OCI-LY1 (cell line): ENCODE measurements around the gene FAHD1.
A peak's percentile ranks its signal among the peaks of the same experiment; 100 is the strongest.

Experiments
- H2AFZ ChIP-seq: fragments of 200-600 bp; sonication (generic), shearing (Covaris generic); 2 replicates; pipeline ENCODE4 v1.6.0; 2014; ENCODE audit warnings: antibody characterized with exemption, mild to moderate bottlenecking, low read length
- H3F3A ChIP-seq: fragments of 200-600 bp; sonication (generic), shearing (Covaris generic); 2 replicates; pipeline ENCODE4 v1.6.0; 2014; ENCODE audit warnings: mild to moderate bottlenecking, antibody characterized with exemption, low read length, moderate library complexity; ENCODE audit not compliant: insufficient read depth
- H3K27ac ChIP-seq: fragments of 200-600 bp; sonication (generic); 2 replicates; pipeline ENCODE4 v1.5.1; 2014; ENCODE audit warnings: low read length, mixed run types, mild to moderate bottlenecking, low read depth; ENCODE audit not compliant: poor library complexity, severe bottlenecking
- H3K27me3 ChIP-seq: fragments of 200-600 bp; sonication (generic); 2 replicates; pipeline ENCODE4 v1.6.0; 2014; ENCODE audit warnings: antibody characterized with exemption, mild to moderate bottlenecking, low read length, moderate library complexity; ENCODE audit not compliant: insufficient read depth
- H3K36me3 ChIP-seq: fragments of 200-600 bp; sonication (generic); 2 replicates; pipeline ENCODE4 v1.6.1; 2014; ENCODE audit warnings: mild to moderate bottlenecking, antibody characterized with exemption, low read length, moderate library complexity, mixed read lengths; ENCODE audit not compliant: insufficient read depth
- H3K4me1 ChIP-seq: fragments of 200-600 bp; sonication (generic); 2 replicates; pipeline ENCODE4 v1.5.1; 2014; ENCODE audit warnings: mild to moderate bottlenecking, low read length, moderate library complexity; ENCODE audit not compliant: insufficient read depth, severe bottlenecking
- H3K4me2 ChIP-seq: fragments of 200-600 bp; sonication (generic), shearing (Covaris generic); 2 replicates; pipeline ENCODE4 v1.6.1; 2014; ENCODE audit warnings: low read length
- H3K4me3 ChIP-seq: fragments of 200-600 bp; sonication (generic); 2 replicates; pipeline ENCODE4 v1.5.1; 2014; ENCODE audit warnings: low read length, low read depth, mild to moderate bottlenecking, mixed read lengths; ENCODE audit not compliant: poor library complexity, severe bottlenecking
- H3K79me2 ChIP-seq: fragments of 200-600 bp; shearing (Covaris generic); 2 replicates; pipeline ENCODE4 v1.6.1; 2016; ENCODE audit warnings: mixed run types, low read length, mixed read lengths; ENCODE audit not compliant: insufficient read depth
- H3K9ac ChIP-seq: fragments of 200-600 bp; sonication (generic), shearing (Covaris generic); 2 replicates; pipeline ENCODE4 v1.6.1; 2014; ENCODE audit warnings: mild to moderate bottlenecking, low read length, mixed read lengths
- H3K9me2 ChIP-seq: fragments of 200-600 bp; sonication (generic), shearing (Covaris generic); 2 replicates; pipeline ENCODE4 v1.6.1; 2014; ENCODE audit warnings: low read depth, mild to moderate bottlenecking, low read length, mixed read lengths
- H3K9me3 ChIP-seq: fragments of 200-600 bp; shearing (Covaris generic); 2 replicates; pipeline ENCODE4 v1.6.1; 2014; ENCODE audit warnings: low read length, mixed read lengths
- H4K20me1 ChIP-seq: fragments of 200-600 bp; sonication (generic), shearing (Covaris generic); 2 replicates; pipeline ENCODE4 v1.6.0; 2016; ENCODE audit warnings: mild to moderate bottlenecking, low read length; ENCODE audit not compliant: insufficient read depth
- EZH2 ChIP-seq: fragments of 200-600 bp; sonication (generic), shearing (Covaris generic); IDR thresholded peaks from 2 replicates; pipeline ENCODE4 v1.8.0; 2017; ENCODE audit warnings: borderline replicate concordance, mixed run types, mild to moderate bottlenecking, antibody characterized with exemption, low read length, moderate library complexity, mixed read lengths
- TF ChIP-seq, protein P1 (sequence below): fragments of 200-600 bp; sonication (generic), shearing (Covaris generic); IDR thresholded peaks from 2 replicates; pipeline ENCODE4 v1.5.1; 2017; ENCODE audit warnings: mild to moderate bottlenecking, antibody characterized with exemption, low read length, moderate library complexity, mixed read lengths

FAHD1 gene

DNA sequence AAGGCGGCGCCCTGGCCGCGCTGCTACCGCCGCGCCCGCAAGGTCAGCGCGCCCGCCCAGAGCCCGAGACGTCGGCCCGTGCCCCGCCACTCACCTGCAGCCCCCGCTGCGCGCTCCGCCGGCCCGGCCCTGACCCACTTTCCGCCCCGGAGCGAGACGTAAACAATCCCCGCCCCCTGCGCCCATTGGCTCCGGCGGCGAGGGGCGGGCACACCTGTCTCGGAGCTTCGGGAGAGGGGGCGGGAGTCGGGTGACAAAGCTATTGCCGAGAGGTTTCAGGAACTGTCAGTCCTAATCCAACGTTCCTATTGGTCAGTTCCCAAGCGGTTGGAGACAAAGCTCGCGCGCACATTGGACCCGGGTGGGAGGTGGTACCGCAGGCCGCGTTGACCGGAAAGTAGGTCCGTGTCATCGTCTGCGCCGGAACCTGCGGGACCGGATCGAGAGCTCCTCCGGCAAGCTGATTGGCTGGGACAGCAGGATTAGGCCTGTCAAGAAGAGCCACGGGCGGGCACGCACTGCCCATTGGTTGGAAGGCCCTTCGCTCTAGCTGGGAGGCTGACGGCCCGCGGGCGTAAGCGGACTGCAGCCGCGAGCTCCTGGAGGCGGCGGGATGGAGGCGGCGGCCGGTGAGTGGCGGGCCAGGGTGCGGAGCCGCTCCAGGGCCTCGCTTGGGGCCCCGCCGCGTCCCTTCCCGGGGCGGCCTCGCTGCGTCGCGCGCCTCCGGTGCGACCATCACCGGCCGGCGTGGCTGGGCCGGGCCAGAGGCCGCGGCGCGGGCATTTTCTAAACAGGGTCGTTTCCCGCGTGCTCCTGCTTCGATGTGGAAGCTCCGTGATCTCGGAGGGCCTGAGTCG, 44.4 kb upstream of the FAHD1 start, which contains the start of the genes NUBP2 and SPSB3:
NUBP2 (plus strand) TSS at position 553 of the 857 bp plus-strand sequence; CDS start at position 614, 61 bp downstream.
SPSB3 (minus strand) TSS at position 164 of the 857 bp plus-strand sequence. CDS start 1,088 bp downstream, outside the sequence.
- H3K9me3 ChIP-seq = no peaks in the 10 kb centered on the region
- no peak within 1 kb of the TSS for H2AFZ ChIP-seq
- H3F3A ChIP-seq = 0 out of 2 replicates have a peak, but pooled peaks cover 3% of the 10 kb centered on the region
- peak within 1 kb of the TSS; percentile 97 for H3K4me3 ChIP-seq
- H4K20me1 ChIP-seq = no peaks in the 10 kb centered on the region
- H3K9me2 ChIP-seq = no peaks in the 10 kb centered on the region
- H3K27ac ChIP-seq = peak within 1 kb of the TSS; percentile 30
- H3K27me3 ChIP-seq = no peaks in the 10 kb centered on the region
- peaks cover 57% of the 10 kb centered on the region for H3K36me3 ChIP-seq
- peaks cover 6% of the 10 kb centered on the region for H3K79me2 ChIP-seq
- peak within 1 kb of the TSS; percentile 93 for H3K9ac ChIP-seq
- TF ChIP-seq, protein P1, sequence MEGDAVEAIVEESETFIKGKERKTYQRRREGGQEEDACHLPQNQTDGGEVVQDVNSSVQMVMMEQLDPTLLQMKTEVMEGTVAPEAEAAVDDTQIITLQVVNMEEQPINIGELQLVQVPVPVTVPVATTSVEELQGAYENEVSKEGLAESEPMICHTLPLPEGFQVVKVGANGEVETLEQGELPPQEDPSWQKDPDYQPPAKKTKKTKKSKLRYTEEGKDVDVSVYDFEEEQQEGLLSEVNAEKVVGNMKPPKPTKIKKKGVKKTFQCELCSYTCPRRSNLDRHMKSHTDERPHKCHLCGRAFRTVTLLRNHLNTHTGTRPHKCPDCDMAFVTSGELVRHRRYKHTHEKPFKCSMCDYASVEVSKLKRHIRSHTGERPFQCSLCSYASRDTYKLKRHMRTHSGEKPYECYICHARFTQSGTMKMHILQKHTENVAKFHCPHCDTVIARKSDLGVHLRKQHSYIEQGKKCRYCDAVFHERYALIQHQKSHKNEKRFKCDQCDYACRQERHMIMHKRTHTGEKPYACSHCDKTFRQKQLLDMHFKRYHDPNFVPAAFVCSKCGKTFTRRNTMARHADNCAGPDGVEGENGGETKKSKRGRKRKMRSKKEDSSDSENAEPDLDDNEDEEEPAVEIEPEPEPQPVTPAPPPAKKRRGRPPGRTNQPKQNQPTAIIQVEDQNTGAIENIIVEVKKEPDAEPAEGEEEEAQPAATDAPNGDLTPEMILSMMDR = no peak
- TF ChIP-seq EZH2 = no peak
- H3K4me2 ChIP-seq = peak within 1 kb of the TSS; percentile 82
- H3K4me1 ChIP-seq = peaks cover 20% of the 10 kb centered on the region

DNA sequence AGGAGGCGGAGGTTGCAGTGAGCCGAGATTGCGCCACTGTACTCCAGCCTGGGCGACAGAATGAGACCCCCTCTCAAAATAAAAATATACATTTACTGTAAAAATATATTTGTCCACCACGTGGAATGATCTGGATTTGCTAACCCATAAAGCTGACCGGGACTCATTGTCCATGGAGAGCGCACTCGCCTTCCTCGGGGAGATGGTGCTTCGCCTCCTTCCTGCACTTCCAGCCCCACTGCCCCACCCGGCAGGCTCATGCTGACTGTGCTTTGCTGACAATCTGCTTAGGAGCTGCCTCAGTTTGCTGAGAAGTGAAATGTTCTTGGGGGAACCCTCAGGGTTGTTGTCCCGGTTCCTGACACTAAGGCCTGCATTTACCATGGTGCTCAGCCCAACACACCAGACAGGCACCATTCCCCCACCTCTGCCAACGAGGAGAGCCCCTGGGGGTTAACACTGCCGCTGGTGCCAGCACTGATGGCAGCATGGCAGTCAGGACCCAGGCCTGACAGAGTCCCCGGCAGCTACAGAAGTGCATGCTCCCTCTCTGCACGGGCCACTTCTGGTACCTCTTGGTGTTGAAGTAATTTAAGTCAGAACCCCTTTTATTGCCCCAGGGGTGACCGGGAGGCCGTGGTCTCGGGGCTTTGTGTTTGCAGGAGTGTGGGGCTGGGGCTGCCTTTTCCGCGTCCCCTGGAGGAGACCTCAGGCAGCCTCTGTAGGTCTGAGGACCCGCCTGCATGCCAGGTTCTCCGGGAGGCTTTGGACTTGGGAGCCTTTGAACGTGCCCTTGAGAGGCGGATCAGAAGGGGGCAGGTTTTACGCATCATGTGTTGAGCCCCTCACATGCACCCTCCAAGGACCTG, 41.8 kb upstream of the FAHD1 start:
- H3K4me2 ChIP-seq = no peak overlapping the region
- peaks cover 45% of the 10 kb centered on the region for H3K36me3 ChIP-seq
- H4K20me1 ChIP-seq = no peaks in the 10 kb centered on the region
- no peak overlapping the region for H3K4me3 ChIP-seq
- no peak overlapping the region for H3K27ac ChIP-seq
- H2AFZ ChIP-seq = no peak overlapping the region
- H3K9ac ChIP-seq = no peak overlapping the region
- no peaks in the 10 kb centered on the region for H3K9me2 ChIP-seq
- H3K79me2 ChIP-seq = peaks cover 6% of the 10 kb centered on the region
- no peaks in the 10 kb centered on the region for H3K9me3 ChIP-seq
- H3K4me1 ChIP-seq = peaks cover 20% of the 10 kb centered on the region
- H3F3A ChIP-seq = 0 out of 2 replicates have a peak, but pooled peaks cover 3% of the 10 kb centered on the region
- H3K27me3 ChIP-seq = no peaks in the 10 kb centered on the region
- no peak for TF ChIP-seq EZH2
- TF ChIP-seq, protein P1 = no peak

DNA sequence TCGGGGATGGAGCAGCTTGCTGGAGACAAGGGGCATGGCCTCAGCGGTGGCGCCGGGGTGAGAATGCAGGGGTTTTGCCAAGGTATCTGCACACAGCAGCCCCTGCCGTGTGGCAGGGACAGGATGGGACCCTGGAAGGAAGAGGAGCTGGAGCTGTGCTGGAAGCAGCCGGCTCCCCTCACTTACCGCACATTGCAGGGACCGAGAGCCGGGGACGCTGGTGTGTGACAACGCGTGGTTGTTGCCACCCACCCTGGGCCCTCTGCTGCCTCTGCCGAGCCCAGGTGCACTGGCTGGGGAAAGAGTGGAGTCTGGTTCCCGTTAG, 41.2 kb upstream of the FAHD1 start:
- peaks cover 45% of the 10 kb centered on the region for H3K36me3 ChIP-seq
- no peak overlapping the region for H3K27ac ChIP-seq
- H3K9me3 ChIP-seq = no peaks in the 10 kb centered on the region
- H4K20me1 ChIP-seq = no peaks in the 10 kb centered on the region
- H3K4me3 ChIP-seq = no peak overlapping the region
- no peak overlapping the region for H2AFZ ChIP-seq
- no peaks in the 10 kb centered on the region for H3F3A ChIP-seq
- no peaks in the 10 kb centered on the region for H3K9me2 ChIP-seq
- H3K27me3 ChIP-seq = no peaks in the 10 kb centered on the region
- no peak overlapping the region for H3K9ac ChIP-seq
- H3K4me2 ChIP-seq = no peak overlapping the region
- TF ChIP-seq, protein P1 = no peak
- no peak for TF ChIP-seq EZH2
- peaks cover 16% of the 10 kb centered on the region for H3K4me1 ChIP-seq
- H3K79me2 ChIP-seq = peaks cover 6% of the 10 kb centered on the region
